NOMO-1 treated with DMSO at 0.1 percent for 48 hours (cell line): ENCODE measurements around the gene ESYT3.

ENCODE experiments used
- DNase-seq: peaks from one replicate; lab custom pipeline; 2025; ENCODE audit not compliant: unreplicated experiment; lab: John Stamatoyannopoulos, UW

ESYT3 gene, protein sequence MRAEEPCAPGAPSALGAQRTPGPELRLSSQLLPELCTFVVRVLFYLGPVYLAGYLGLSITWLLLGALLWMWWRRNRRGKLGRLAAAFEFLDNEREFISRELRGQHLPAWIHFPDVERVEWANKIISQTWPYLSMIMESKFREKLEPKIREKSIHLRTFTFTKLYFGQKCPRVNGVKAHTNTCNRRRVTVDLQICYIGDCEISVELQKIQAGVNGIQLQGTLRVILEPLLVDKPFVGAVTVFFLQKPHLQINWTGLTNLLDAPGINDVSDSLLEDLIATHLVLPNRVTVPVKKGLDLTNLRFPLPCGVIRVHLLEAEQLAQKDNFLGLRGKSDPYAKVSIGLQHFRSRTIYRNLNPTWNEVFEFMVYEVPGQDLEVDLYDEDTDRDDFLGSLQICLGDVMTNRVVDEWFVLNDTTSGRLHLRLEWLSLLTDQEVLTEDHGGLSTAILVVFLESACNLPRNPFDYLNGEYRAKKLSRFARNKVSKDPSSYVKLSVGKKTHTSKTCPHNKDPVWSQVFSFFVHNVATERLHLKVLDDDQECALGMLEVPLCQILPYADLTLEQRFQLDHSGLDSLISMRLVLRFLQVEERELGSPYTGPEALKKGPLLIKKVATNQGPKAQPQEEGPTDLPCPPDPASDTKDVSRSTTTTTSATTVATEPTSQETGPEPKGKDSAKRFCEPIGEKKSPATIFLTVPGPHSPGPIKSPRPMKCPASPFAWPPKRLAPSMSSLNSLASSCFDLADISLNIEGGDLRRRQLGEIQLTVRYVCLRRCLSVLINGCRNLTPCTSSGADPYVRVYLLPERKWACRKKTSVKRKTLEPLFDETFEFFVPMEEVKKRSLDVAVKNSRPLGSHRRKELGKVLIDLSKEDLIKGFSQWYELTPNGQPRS

DNA sequence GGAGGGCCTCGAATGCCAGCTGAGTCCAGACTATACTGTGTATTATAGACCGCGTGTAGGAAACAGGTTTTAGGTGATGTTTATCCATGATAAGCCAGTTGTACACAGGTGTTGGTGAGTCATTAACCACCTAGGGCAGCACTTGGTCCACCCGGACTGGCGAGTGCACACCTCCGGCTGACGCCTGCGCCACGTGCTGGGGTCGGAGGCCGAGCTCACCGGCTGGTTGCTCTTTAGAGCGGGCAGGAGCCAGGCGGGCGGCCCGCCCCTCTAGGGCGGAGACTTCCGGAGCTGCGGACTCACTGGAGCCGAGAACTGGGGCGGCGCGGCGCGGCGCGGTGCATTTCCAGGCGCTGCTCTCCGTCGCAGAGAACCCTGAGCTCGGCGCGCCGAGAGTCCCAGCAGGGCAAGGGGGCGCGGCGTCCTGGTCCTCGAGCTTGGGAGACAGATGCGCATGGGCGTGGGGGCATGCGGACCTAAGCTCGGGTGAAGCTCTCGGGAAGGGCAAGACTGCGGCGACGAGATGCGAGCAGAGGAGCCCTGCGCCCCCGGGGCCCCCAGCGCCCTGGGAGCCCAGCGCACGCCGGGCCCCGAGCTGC is at the start of gene ESYT3:
TSS of gene ESYT3 (plus strand) at position 341 of the 599 bp plus-strand sequence. CDS start at position 524, 183 bp downstream.
- DNase-seq = peak; percentile 76

GRCh38 chr3:138384976-138385375 is 49.4 kb upstream of the ESYT3 start:
- DNase-seq = no peak

- DNase-seq = no peak
These were observed 45.2 kb upstream of the ESYT3 start for GRCh38 chr3:138389144-138389601.

- no peak for DNase-seq
These were observed 44.4 kb upstream of the ESYT3 start for GRCh38 chr3:138389841-138390581.

- no peak for DNase-seq
These were observed 43.9 kb upstream of the ESYT3 start for GRCh38 chr3:138390582-138390932.

GRCh38 chr3:138394156-138394555 is 40.3 kb upstream of the ESYT3 start:
- no peak for DNase-seq

GRCh38 chr3:138394686-138395085 is 39.7 kb upstream of the ESYT3 start:
- DNase-seq = no peak

GRCh38 chr3:138395865-138396751 is 38.3 kb upstream of the ESYT3 start:
- no peak for DNase-seq

DNA sequence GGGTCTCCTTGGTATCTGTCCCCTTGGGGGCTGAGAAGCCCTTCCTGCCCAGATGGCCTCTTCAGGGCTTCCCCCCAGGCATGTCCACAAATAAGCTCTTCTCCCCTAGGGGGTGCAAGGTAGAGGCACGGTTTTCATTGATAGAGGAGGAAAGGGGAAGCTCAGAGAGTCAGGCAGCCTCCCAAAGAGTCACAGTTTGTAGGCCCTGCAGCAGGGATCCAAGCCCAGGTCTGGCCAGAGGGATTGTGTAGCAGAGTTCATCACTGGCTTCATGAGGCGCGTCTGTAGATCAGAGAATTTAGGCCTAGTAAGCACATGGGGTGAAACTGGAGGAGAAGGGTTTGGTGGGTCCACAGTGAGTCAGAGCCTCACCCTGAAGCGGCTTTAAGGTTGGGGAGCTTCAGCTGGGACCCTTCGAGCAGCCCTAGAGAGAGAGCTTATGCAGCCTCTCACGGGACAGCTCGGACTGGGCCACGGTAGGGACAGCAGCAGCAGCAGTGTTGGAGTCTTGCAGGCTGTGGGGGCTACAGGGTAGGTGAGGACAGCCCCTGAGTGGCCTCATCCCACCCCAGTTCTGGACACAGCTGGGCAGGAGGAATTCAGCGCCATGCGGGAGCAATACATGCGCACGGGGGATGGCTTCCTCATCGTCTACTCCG is 37.5 kb upstream of the ESYT3 start:
- no peak for DNase-seq

DNA sequence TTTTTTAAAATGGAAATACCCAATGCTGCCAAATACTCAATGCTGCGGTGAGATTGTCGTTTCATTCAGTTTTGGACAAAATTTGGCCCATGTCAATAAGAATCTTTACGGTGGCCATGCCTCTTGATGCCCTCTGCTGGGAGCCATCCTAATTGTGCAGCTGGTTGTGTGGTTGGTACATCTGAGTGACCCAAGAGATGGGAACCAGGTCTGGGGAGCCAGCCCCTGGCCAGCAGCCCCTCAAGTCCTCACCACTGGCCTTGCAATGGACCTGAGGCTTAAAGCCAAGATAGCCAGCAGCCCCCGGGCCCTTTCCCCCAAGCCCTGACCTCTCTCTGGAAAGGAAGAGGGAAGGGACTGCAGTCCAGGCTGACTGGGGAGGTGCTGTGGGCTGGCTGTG is 36.4 kb upstream of the ESYT3 start:
- no peak for DNase-seq

DNA sequence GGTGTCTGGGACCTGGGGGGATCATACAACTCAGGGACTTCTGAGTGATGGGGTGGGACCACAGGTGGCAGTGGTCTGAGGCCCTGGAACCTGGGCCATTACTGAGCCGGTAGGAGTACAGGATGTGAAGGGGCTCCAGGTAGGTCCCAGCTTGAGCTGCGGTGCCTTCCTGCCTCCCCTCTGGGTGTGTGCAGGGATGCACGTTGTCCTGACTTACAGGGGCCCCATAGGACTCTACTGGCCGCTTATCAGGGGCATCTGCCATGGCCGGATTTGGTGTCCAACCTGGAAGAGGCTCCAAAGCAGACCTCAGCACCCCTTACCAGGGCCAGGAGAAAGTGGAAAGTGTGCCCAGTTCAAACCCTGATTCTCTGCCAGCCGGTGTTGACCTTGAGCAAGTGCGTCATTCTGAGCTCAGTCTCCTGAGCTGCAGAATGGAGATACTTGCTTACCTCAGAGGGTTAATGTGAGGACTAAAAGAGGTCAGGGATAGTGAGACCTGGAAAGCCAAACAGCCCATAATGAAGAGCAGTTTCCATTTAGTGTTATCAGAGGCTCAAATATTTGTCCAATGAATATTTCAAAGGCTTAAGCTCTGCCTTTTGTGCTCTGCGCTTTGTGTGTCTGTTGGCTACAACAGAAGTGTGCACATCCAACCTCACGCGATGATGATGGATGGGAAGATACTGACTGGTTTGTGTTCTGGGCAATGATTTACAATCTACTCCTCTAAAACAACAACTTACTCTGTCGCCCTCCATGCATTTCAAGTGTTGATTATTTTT is 35.4 kb upstream of the ESYT3 start:
- no peak for DNase-seq

DNA sequence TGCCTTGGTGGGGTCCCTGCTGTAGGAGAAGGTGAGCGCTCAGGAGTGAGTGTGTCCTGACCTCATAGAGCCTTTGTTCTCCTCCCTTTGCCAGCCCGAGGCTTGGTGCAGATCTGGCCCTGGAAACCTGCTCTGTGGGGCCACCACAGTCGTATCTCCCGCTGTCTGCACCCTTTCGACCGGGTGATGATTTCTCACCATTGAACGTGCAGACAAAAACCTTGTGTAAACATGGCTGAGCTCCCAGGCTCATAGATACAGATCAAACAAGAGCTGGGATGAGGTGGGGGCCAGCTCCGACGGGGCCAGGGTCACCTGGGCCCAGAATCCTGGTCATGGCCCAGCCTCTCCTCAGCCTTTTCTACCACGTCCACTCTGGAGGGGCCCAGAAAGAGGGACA is 34.6 kb upstream of the ESYT3 start:
- DNase-seq = no peak

DNA sequence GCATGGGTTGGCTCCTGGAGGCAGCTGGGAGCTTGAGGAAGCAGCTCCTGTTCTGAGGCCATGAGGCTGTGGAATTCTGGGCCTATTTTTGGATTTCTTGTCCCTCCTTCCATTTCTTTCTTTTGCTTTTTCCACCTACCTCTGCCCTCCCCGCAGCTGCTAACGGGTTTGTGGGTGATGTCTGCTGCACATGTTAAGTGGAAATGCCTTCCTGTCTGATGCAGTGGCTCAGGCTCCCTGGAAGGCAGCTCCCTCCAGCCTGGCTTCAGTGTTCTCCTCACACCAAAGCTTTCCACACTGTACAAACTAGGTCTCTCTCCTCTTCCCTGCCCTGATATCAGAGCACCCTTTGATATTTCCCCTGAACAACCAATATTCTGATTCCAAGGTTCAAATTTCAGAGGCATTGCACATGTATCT is 33.8 kb upstream of the ESYT3 start:
- no peak for DNase-seq

DNA sequence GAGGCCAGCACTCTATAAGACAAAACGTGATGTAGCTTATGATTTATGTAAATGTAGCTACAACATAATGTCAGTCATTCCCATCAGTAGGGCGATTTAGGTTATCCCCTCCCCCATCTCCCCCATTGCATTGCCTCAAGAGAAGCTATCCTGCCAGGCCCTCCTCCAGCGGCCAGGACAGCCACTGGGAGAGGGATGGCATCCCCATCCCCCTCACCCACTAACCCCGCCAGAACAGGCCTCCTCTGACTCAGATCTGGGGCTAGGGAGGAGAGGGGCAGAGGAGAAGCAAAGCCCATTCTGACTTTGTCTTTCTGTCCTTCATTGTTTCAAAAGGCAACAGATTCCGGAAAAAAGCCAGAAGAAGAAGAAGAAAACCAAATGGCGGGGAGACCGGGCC is 32.6 kb upstream of the ESYT3 start:
- no peak for DNase-seq

DNA sequence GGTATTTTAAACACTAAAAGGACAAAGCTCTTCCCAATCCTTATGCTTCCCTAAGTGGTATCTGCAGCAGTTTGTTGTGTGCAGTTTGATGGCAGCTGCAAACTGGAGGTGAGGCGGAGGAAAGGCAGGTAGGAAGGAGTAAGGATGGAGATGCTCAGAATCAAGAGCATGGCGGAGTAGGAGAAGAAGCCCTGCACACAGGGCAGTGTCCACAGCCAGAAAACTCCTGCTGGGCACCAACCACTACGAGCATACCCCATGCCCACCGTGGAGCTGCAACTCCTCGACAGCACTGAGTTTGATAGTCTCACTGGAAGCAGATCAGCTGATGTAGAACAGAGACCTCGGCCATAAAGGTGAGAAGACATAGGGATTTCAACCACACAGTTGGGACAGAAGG is 30.3 kb upstream of the ESYT3 start:
- DNase-seq = no peak

DNA sequence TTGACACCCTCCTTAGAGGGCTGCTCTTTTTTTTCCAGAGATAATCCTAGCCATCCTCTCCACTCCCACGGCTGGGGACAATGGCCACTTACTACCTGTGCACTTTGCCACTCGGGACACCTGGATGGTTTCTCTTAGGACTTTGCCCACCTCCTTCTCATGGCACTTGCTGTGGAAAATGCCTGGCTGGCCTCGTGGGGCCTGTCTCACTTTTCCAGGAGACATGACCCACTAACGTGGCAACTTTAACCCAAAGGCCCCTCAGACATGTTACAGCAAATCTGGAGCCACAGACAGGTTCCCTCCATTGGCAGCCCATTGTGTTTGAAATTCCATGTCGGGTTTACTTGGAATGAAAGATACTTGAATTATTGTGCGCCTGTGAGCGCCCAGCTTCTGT is 29.4 kb upstream of the ESYT3 start:
- no peak for DNase-seq

DNA sequence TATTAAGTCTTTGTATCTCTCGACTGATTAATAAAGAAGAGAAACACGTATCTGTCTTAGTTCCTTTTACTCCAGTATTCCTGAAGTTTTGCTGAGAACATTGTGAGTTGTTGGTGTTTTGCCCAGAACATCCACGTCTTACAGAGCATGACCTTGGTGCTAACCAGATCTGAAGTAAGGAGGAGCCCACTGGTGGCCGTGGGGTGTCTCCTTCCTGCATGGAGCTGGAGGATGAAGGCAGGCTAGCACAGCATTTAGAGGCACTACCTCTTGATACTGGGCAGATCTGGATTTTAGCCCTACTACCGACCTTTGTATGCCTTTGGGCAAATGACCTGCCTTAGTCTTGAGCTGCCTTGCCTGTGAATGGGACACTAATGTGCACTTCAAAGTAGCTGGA is 28.9 kb upstream of the ESYT3 start:
- DNase-seq = no peak

GRCh38 chr3:138406606-138407005 is 27.8 kb upstream of the ESYT3 start:
- DNase-seq = no peak
